K562 (cell line): ENCODE measurements around the gene AK4. TPM values are rescaled to one million over a fixed set of nuclear protein-coding genes. Genes with fewer than 3 reads are reported as not detected.

Experiments
- ARID1B ChIP-seq: fragments of 450-650 bp; IDR thresholded peaks from 2 replicates; pipeline ENCODE4 v1.6.1; 2016; ENCODE audit warnings: antibody characterized with exemption, mild to moderate bottlenecking, inconsistent platforms
- ASH1L ChIP-seq: fragments of 450-650 bp; IDR thresholded peaks from 2 replicates; pipeline ENCODE4 v1.6.1; 2018; ENCODE audit warnings: borderline replicate concordance, mild to moderate bottlenecking, low read depth; ENCODE audit not compliant: partially characterized antibody
- CBFA2T3 ChIP-seq: fragments of 450-650 bp; IDR thresholded peaks from 2 replicates; pipeline ENCODE4 v1.6.1; 2017
- COPS2 ChIP-seq: fragments of 450-650 bp; conservative IDR thresholded peaks from 2 replicates; pipeline ENCODE4 v1.6.1; 2016; ENCODE audit warnings: mild to moderate bottlenecking, moderate library complexity
- HMGN3 ChIP-seq: IDR thresholded peaks from 2 replicates; pipeline ENCODE4 v1.6.1; 2011; ENCODE audit warnings: borderline replicate concordance, low read depth, mild to moderate bottlenecking, mixed read lengths, low read length; ENCODE audit not compliant: insufficient read length; ENCODE audit errors: extremely low read depth
- HNRNPH1 ChIP-seq: fragments of 200-400 bp; formaldehyde crosslinking; optimal IDR thresholded peaks from 2 replicates; pipeline ENCODE3; 2017; ENCODE audit warnings: low read depth, mild to moderate bottlenecking, low read length, moderate library complexity
- IRF9 ChIP-seq: fragments of 450-650 bp; IDR thresholded peaks from 2 replicates; pipeline ENCODE4 v1.6.1; 2016; ENCODE audit warnings: missing biosample characterization, missing genetic modification characterization
- JUN ChIP-seq, 2 experiments: sonication (generic) in 1 of 2; formaldehyde crosslinking in 1 of 2; IDR thresholded peaks; 2 replicates each; pipeline versions ENCODE4 v1.6.1 to v1.8.0; 2012 to 2022; ENCODE audit warnings: borderline replicate concordance in 2 of 2, mild to moderate bottlenecking in 2 of 2, improper control_type of control experiment in 1 of 2, low read depth in 1 of 2, low read length in 1 of 2, missing genetic modification reagents in 1 of 2
- KDM4B ChIP-seq, 2 experiments: fragments of 450-650 bp in 1 of 2; sonication (generic) in 1 of 2; IDR thresholded peaks; 2 replicates each; pipeline ENCODE4 v1.6.1; 2016 to 2017; ENCODE audit warnings: borderline replicate concordance in 2 of 2, antibody characterized with exemption in 1 of 2, low read depth in 1 of 2, mild to moderate bottlenecking in 1 of 2
- NR2F6 ChIP-seq: fragments of 450-650 bp; formaldehyde crosslinking; IDR thresholded peaks from 2 replicates; pipeline ENCODE4 v1.4.0; 2020; ENCODE audit warnings: mild to moderate bottlenecking
- NRF1 ChIP-seq, 2 experiments: fragments of 450-650 bp; IDR thresholded peaks in 1 of 2; conservative IDR thresholded peaks in 1 of 2; 2 replicates each; pipeline ENCODE4 v1.6.1; 2014; ENCODE audit warnings: mild to moderate bottlenecking in 2 of 2
- RAD51 ChIP-seq: fragments of 450-650 bp; IDR thresholded peaks from 2 replicates; pipeline ENCODE4 v1.7.1; 2016; ENCODE audit warnings: low read depth, mild to moderate bottlenecking, borderline replicate concordance
- RUNX1 ChIP-seq: sonication (generic); IDR thresholded peaks from 2 replicates; pipeline ENCODE4 v1.6.1; 2016; ENCODE audit warnings: antibody characterized with exemption, low read depth
- SOX6 ChIP-seq: fragments of 450-650 bp; IDR thresholded peaks from 2 replicates; pipeline ENCODE4 v1.6.1; 2014; ENCODE audit warnings: mild to moderate bottlenecking
- YY1 ChIP-seq, 3 experiments: IDR thresholded peaks; 2 replicates each; pipeline ENCODE4 v1.6.1; 2011; ENCODE audit warnings: low read length in 2 of 3, mild to moderate bottlenecking in 2 of 3, moderate library complexity in 2 of 3, borderline replicate concordance in 1 of 3, control low read depth in 1 of 3, low read depth in 1 of 3; ENCODE audit not compliant: insufficient read depth in 3 of 3, insufficient replicate concordance in 2 of 3, control insufficient read depth in 1 of 3, insufficient read length in 1 of 3; ENCODE audit errors: extremely low read depth in 1 of 3
- ZNF212 ChIP-seq: fragments of 450-650 bp; formaldehyde crosslinking; IDR thresholded peaks from 2 replicates; pipeline ENCODE4 v1.4.0; 2020; ENCODE audit warnings: mild to moderate bottlenecking
- ZNF695 ChIP-seq: fragments of 450-650 bp; formaldehyde crosslinking; IDR thresholded peaks from 2 replicates; pipeline ENCODE4 v1.4.0; 2020; ENCODE audit warnings: mild to moderate bottlenecking, moderate library complexity
- polyA plus RNA-seq, 8 experiments: library from polyadenylated mRNA; depleted of rRNA in 4 of 8; stranded (reverse) in 5 of 8; unstranded in 3 of 8; fragments of >200 nt; fragmentation: Nextera tagmentation in 2 of 8; fragmentation: Illumina TruSeq in 1 of 8; extraction: Ambion mirVana in 2 of 8; extraction: Trizol in 1 of 8; gene quantifications; 2 replicates each; pipeline versions ENCODE4 v1.2.1 to v1.2.3, GENCODE V29; 2011 to 2014; ENCODE audit warnings: inconsistent platforms in 1 of 8, missing spikeins in 1 of 8
- total RNA-seq, 7 experiments: library from RNA; depleted of rRNA in 6 of 7; stranded (reverse); fragments of >200 nt in 6 of 7; fragmentation: Illumina TruSeq in 2 of 7; extraction: Trizol in 2 of 7; gene quantifications; 2 replicates each; pipeline versions ENCODE4 v1.2.1 to v1.2.3, GENCODE V29; 2011 to 2021; ENCODE audit warnings: low replicate concordance in 1 of 7
- TF ChIP-seq, protein P1 (sequence below): fragments of 250-450 bp; sonication (Bioruptor Pico); IDR thresholded peaks from 2 replicates; pipeline ENCODE4 v1.4.0; 2020; ENCODE audit warnings: borderline replicate concordance
- TF ChIP-seq, protein P2 (sequence below): fragments of 450-650 bp; IDR thresholded peaks from 2 replicates; pipeline ENCODE4 v1.6.1; 2017; ENCODE audit warnings: antibody characterized with exemption, mild to moderate bottlenecking

AK4 gene
- total and polyA plus RNA-seq, 9 of the 15 experiments (the other 6 are each of a cell fraction or from before 2014, with no cell fraction given): 10.4 to 96.6 (median 21.5) TPM

- TF ChIP-seq, protein P1, sequence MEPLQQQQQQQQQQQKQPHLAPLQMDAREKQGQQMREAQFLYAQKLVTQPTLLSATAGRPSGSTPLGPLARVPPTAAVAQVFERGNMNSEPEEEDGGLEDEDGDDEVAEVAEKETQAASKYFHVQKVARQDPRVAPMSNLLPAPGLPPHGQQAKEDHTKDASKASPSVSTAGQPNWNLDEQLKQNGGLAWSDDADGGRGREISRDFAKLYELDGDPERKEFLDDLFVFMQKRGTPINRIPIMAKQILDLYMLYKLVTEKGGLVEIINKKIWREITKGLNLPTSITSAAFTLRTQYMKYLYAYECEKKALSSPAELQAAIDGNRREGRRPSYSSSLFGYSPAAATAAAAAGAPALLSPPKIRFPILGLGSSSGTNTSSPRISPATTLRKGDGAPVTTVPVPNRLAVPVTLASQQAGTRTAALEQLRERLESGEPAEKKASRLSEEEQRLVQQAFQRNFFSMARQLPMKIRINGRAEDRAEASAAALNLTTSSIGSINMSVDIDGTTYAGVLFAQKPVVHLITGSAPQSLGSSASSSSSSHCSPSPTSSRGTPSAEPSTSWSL (CRISPR knock-in tag): no peak
- no peak for TF ChIP-seq ZNF695
- no peak for TF ChIP-seq RUNX1
- TF ChIP-seq RAD51: no peak
- no peak for TF ChIP-seq CBFA2T3
- TF ChIP-seq, protein P2, sequence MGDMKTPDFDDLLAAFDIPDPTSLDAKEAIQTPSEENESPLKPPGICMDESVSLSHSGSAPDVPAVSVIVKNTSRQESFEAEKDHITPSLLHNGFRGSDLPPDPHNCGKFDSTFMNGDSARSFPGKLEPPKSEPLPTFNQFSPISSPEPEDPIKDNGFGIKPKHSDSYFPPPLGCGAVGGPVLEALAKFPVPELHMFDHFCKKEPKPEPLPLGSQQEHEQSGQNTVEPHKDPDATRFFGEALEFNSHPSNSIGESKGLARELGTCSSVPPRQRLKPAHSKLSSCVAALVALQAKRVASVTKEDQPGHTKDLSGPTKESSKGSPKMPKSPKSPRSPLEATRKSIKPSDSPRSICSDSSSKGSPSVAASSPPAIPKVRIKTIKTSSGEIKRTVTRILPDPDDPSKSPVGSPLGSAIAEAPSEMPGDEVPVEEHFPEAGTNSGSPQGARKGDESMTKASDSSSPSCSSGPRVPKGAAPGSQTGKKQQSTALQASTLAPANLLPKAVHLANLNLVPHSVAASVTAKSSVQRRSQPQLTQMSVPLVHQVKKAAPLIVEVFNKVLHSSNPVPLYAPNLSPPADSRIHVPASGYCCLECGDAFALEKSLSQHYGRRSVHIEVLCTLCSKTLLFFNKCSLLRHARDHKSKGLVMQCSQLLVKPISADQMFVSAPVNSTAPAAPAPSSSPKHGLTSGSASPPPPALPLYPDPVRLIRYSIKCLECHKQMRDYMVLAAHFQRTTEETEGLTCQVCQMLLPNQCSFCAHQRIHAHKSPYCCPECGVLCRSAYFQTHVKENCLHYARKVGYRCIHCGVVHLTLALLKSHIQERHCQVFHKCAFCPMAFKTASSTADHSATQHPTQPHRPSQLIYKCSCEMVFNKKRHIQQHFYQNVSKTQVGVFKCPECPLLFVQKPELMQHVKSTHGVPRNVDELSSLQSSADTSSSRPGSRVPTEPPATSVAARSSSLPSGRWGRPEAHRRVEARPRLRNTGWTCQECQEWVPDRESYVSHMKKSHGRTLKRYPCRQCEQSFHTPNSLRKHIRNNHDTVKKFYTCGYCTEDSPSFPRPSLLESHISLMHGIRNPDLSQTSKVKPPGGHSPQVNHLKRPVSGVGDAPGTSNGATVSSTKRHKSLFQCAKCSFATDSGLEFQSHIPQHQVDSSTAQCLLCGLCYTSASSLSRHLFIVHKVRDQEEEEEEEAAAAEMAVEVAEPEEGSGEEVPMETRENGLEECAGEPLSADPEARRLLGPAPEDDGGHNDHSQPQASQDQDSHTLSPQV: peak; percentile 52
- TF ChIP-seq ZNF212 (CRISPR knock-in tag): no peak
- TF ChIP-seq HMGN3: no peak
- no peak for TF ChIP-seq SOX6
- peak; percentile 55; the same call in 1 of the 2 replicates for TF ChIP-seq ARID1B
- TF ChIP-seq IRF9 (tag): no peak
- TF ChIP-seq NRF1 (conservative IDR thresholded peaks at IDR 0.05 in 1 of 2, IDR thresholded peaks at IDR 0.05 in 1 of 2): peak in 1 of 2 experiments; percentile 27; a peak in 1 of 4 replicates
- peak in 1 of 3 experiments; percentile 77 for TF ChIP-seq YY1 (IDR thresholded peaks at IDR 0.05; ENCODE audit: borderline replicate concordance in 1 of 3, control insufficient read depth in 1 of 3, extremely low read depth in 1 of 3, insufficient read depth in 3 of 3, insufficient read length in 1 of 3, insufficient replicate concordance in 2 of 3, low read depth in 1 of 3, low read length in 2 of 3)
- no peak for TF ChIP-seq COPS2
- TF ChIP-seq HNRNPH1: no peak
- TF ChIP-seq JUN (IDR thresholded peaks at IDR 0.05; ENCODE audit: borderline replicate concordance, low read depth, low read length): peak; percentile 90; the same call in 1 of the 2 replicates
- TF ChIP-seq JUN (CRISPR knock-in tag; IDR thresholded peaks at IDR 0.05; ENCODE audit: borderline replicate concordance): no peak
- TF ChIP-seq ASH1L: no peak
- no peak for TF ChIP-seq KDM4B (IDR thresholded peaks at IDR 0.05; ENCODE audit: borderline replicate concordance in 2 of 2, low read depth in 1 of 2)
- TF ChIP-seq NR2F6: no peak
These were observed 113.0 kb downstream of the AK4 start (continued) for GRCh38 chr1:65260851-65261473.
